Measurements from ENCODE around the gene SEH1L. TPM values are rescaled to one million over a fixed set of nuclear protein-coding genes. Genes with fewer than 3 reads are reported as not detected.

Gene SEH1L
- total RNA-seq, 1 experiment from 2014 or later, result 98.3 TPM

GRCh38 chr18:12930376-12930775, 17.4 kb upstream of the SEH1L start:
- ChIA-PET POLR2A (ENCODE audit: unreplicated experiment) (no interaction called here), CTCF (interaction anchor here (0.6 kb wide), 1 partner anchor 147 kb away, joined by 3 read pairs; no protein-coding TSS in a partner anchor)
- Histone ChIP-seq H3K9me3 (ENCODE audit: insufficient read depth, low read depth) (no peaks in the 10 kb centered on the region), H2AFZ (no peak overlapping the region), H3K4me2 (no peak overlapping the region), H3K9me2 (ENCODE audit: insufficient read depth) (no peaks in the 10 kb centered on the region), H3K36me3 (ENCODE audit: low read depth) (no peaks in the 10 kb centered on the region), H3K4me1 (replicated peaks; ENCODE audit: insufficient read depth) (peaks cover 14% of the 10 kb centered on the region), H3K27me3 (ENCODE audit: insufficient read depth, low read depth) (no peaks in the 10 kb centered on the region), H4K20me1 (ENCODE audit: insufficient read depth) (no peaks in the 10 kb centered on the region), H3F3A (ENCODE audit: insufficient read depth, low read depth) (0 out of 2 replicates have a peak, but pooled peaks cover 3% of the 10 kb centered on the region), H3K27ac (no peak overlapping the region), H3K4me3 (no peak overlapping the region), H3K79me2 (ENCODE audit: low read depth) (no peaks in the 10 kb centered on the region)
- intact Hi-C loops (cut with micrococcal nuclease; ENCODE audit: unreplicated experiment), result loop anchor here (5.0 kb wide), 1 partner anchor 38 kb away; no protein-coding TSS in a partner anchor
- no peak for TF ChIP-seq EZH2 (IDR thresholded peaks at IDR 0.05; ENCODE audit: low read depth)
- no peak for TF ChIP-seq CTCF (conservative IDR thresholded peaks at IDR 0.05)
- no peak for DNase-seq
- BruUV-seq (replicated peaks), result no TSS peak

- DNase-seq, result no peak
- intact Hi-C loops (cut with micrococcal nuclease; ENCODE audit: unreplicated experiment), result loop anchor here (5.0 kb wide), 1 partner anchor 39 kb away; no protein-coding TSS in a partner anchor
- CTCF ChIA-PET, result interaction anchor here (0.6 kb wide), 1 partner anchor 148 kb away, joined by 3 read pairs; no protein-coding TSS in a partner anchor
- H3K4me3 ChIP-seq, result no peak overlapping the region
- no peak overlapping the region for H2AFZ ChIP-seq
- POLR2A ChIA-PET (ENCODE audit: unreplicated experiment), result no interaction called here
- no peaks in the 10 kb centered on the region for H3K9me2 ChIP-seq (ENCODE audit: insufficient read depth)
- BruUV-seq (replicated peaks), result no TSS peak
- no peaks in the 10 kb centered on the region for H4K20me1 ChIP-seq (ENCODE audit: insufficient read depth)
- H3K4me1 ChIP-seq (replicated peaks; ENCODE audit: insufficient read depth), result peaks cover 14% of the 10 kb centered on the region
- no peaks in the 10 kb centered on the region for H3K9me3 ChIP-seq (ENCODE audit: insufficient read depth, low read depth)
- H3K4me2 ChIP-seq, result no peak overlapping the region
- no peak overlapping the region for H3K27ac ChIP-seq
- no peaks in the 10 kb centered on the region for H3K79me2 ChIP-seq (ENCODE audit: low read depth)
- 0 out of 2 replicates have a peak, but pooled peaks cover 3% of the 10 kb centered on the region for H3F3A ChIP-seq (ENCODE audit: insufficient read depth, low read depth)
- TF ChIP-seq CTCF (conservative IDR thresholded peaks at IDR 0.05), result no peak
- TF ChIP-seq EZH2 (IDR thresholded peaks at IDR 0.05; ENCODE audit: low read depth), result no peak
- no peaks in the 10 kb centered on the region for H3K27me3 ChIP-seq (ENCODE audit: insufficient read depth, low read depth)
- no peaks in the 10 kb centered on the region for H3K36me3 ChIP-seq (ENCODE audit: low read depth)
Observed at GRCh38 chr18:12930908-12931307, 16.9 kb upstream of the SEH1L start.

GRCh38 chr18:12933327-12933726, 14.5 kb upstream of the SEH1L start:
- no peak overlapping the region for H3K4me3 ChIP-seq

More at GRCh38 chr18:12933327-12933726, 14.5 kb upstream of the SEH1L start:
- BruUV-seq (replicated peaks), result no TSS peak
- POLR2A ChIA-PET (ENCODE audit: unreplicated experiment), result interaction anchor here (0.6 kb wide), 1 partner anchor 150 kb away, joined by 4 read pairs; no protein-coding TSS in a partner anchor
- Histone ChIP-seq H4K20me1 (ENCODE audit: insufficient read depth) (no peaks in the 10 kb centered on the region; the same call in 1 of the 2 replicates), H3K4me2 (no peak overlapping the region), H3K79me2 (ENCODE audit: low read depth) (no peaks in the 10 kb centered on the region), H3K9me2 (ENCODE audit: insufficient read depth) (no peaks in the 10 kb centered on the region), H3K4me1 (replicated peaks; ENCODE audit: insufficient read depth) (peaks cover 14% of the 10 kb centered on the region), H3K27me3 (ENCODE audit: insufficient read depth, low read depth) (no peaks in the 10 kb centered on the region), H2AFZ (no peak overlapping the region), H3F3A (ENCODE audit: insufficient read depth, low read depth) (0 out of 2 replicates have a peak, but pooled peaks cover 3% of the 10 kb centered on the region), H3K9me3 (ENCODE audit: insufficient read depth, low read depth) (no peaks in the 10 kb centered on the region), H3K27ac (no peak overlapping the region), H3K36me3 (ENCODE audit: low read depth) (no peaks in the 10 kb centered on the region)
- intact Hi-C loops (cut with micrococcal nuclease; ENCODE audit: unreplicated experiment), result loop anchor here (5.0 kb wide), 1 partner anchor 41 kb away; no protein-coding TSS in a partner anchor
- TF ChIP-seq CTCF (conservative IDR thresholded peaks at IDR 0.05) (no peak), EZH2 (IDR thresholded peaks at IDR 0.05; ENCODE audit: low read depth) (no peak)
- CTCF ChIA-PET, result interaction anchor here (0.5 to 2.2 kb wide), 5 partner anchors 188 to 273 kb away, joined by 3 to 14 read pairs (median 5); no protein-coding TSS in a partner anchor
- DNase-seq, result no peak

Data from PC-9 (cell line).